SH-SY5Y (cell line): ENCODE results near the gene CCPG1.

Experiments
- GATA2 ChIP-seq: IDR thresholded peaks from 2 replicates; pipeline ENCODE4 v1.6.1; 2011; ENCODE audit warnings: mild to moderate bottlenecking, low read depth, low read length
- GATA3 ChIP-seq: IDR thresholded peaks from 2 replicates; pipeline ENCODE4 v1.6.1; 2011; ENCODE audit warnings: low read depth, mild to moderate bottlenecking, low read length, moderate library complexity

GRCh38 chr15:55361048-55361447 lies 47.1 kb downstream of the CCPG1 start:
- no peak for TF ChIP-seq GATA2
- no peak for TF ChIP-seq GATA3
